Mammary epithelial cell (primary cell): ENCODE measurements around the gene SRM.

Source experiments
- EZH2 ChIP-seq: IDR thresholded peaks from 2 replicates; pipeline ENCODE4 v1.6.1; 2012; ENCODE audit warnings: low read length, inconsistent platforms, borderline replicate concordance
- TF ChIP-seq, protein P1 (sequence below), 2 donors: IDR thresholded peaks in 1 of 2; conservative IDR thresholded peaks in 1 of 2; 2 replicates each; pipeline ENCODE4 v1.5.1; 2011 to 2012; ENCODE audit warnings: inconsistent platforms in 2 of 2, low read length in 2 of 2, mild to moderate bottlenecking in 2 of 2, control low read depth in 1 of 2, low read depth in 1 of 2; ENCODE audit not compliant: insufficient read depth in 1 of 2; ENCODE audit errors: extremely low read depth in 1 of 2

DNA sequence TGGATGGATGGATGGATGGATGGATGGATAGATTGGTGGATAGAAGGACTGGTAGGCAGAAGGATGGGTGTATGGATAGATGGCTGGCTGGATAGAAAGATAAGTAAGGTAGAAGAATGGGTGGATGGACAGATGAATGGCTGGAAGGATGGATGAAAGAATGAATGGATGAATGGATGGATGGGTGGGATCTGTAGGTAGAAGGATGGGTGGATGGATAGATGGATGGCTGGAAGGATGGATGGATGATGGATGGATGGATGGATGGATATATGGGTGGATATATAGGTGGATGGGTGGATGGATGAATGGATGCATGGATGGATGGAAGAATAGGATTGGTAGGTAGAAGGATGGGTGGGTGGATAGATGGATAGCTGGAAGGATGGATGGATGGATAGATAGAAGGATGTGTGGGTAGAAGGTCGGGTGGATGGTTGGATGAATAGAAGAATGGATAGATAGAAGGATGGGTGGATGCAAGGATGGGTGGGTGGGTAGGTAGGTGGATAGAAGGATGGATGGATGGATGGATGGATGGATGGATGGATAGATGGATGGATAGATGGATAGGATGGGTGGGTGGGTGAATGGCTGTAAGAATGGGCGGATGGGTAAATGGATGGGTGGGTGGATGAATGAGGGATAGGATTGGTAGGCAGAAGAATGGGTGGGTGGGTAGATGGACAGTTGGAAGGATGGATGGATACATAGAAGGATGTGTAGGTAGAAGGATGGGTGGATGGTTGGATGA, 20.3 kb downstream of the SRM start:
- no peak for TF ChIP-seq EZH2
- TF ChIP-seq, protein P1, sequence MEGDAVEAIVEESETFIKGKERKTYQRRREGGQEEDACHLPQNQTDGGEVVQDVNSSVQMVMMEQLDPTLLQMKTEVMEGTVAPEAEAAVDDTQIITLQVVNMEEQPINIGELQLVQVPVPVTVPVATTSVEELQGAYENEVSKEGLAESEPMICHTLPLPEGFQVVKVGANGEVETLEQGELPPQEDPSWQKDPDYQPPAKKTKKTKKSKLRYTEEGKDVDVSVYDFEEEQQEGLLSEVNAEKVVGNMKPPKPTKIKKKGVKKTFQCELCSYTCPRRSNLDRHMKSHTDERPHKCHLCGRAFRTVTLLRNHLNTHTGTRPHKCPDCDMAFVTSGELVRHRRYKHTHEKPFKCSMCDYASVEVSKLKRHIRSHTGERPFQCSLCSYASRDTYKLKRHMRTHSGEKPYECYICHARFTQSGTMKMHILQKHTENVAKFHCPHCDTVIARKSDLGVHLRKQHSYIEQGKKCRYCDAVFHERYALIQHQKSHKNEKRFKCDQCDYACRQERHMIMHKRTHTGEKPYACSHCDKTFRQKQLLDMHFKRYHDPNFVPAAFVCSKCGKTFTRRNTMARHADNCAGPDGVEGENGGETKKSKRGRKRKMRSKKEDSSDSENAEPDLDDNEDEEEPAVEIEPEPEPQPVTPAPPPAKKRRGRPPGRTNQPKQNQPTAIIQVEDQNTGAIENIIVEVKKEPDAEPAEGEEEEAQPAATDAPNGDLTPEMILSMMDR (conservative IDR thresholded peaks at IDR 0.05 in 1 of 2, IDR thresholded peaks at IDR 0.05 in 1 of 2; ENCODE audit: extremely low read depth in 1 of 2, insufficient read depth in 1 of 2, low read depth in 1 of 2, low read length in 2 of 2) = no peak
